G401 (cell line): ENCODE measurements around the gene GPX4. TPM values are rescaled to one million over a fixed set of nuclear protein-coding genes. Genes with fewer than 3 reads are reported as not detected.

ENCODE experiments used
- DNase-seq: peaks from one replicate; pipeline ENCODE4 v3.0.0-alpha.2; 2015; ENCODE audit warnings: low spot score
- in situ Hi-C: cut with HindIII; loops from 2 replicates; pipeline ENCODE4 v1.10.0; 2016; ENCODE audit warnings: low sequenced_read_pairs, mixed read lengths
- total RNA-seq: library from RNA; depleted of rRNA; stranded (reverse); fragments of >200 nt; shearing (Covaris generic); gene quantifications from 2 replicates; pipeline ENCODE4 v1.2.3, GENCODE V29; 2014

GPX4 gene
- total RNA-seq, 1 experiment from 2014 or later: 593 TPM

- peak; percentile 99 for DNase-seq
- in situ Hi-C loops: no loop called here
Measured at GRCh38 chr19:1094978-1095701, 8.7 kb upstream of the GPX4 start, which contains the start of gene POLR2E. Gene POLR2E (minus strand): TSS chr19:1095375. CDS start chr19:1095315, 60 bp downstream.

- in situ Hi-C loops: no loop called here
- DNase-seq: no peak
Measured at GRCh38 chr19:1097810-1098176, 6.0 kb upstream of the GPX4 start.

GRCh38 chr19:1098177-1099051 is 5.4 kb upstream of the GPX4 start:
- no peak for DNase-seq
- in situ Hi-C loops: no loop called here

- DNase-seq: no peak
- in situ Hi-C loops: no loop called here
Measured at GRCh38 chr19:1101337-1101698, 2.5 kb upstream of the GPX4 start.

GRCh38 chr19:1102407-1103131 is 1.2 kb upstream of the GPX4 start:
- in situ Hi-C loops: no loop called here
- no peak for DNase-seq

GRCh38 chr19:1103132-1103707 is 574 bp upstream of the GPX4 start:
- DNase-seq: no peak
- in situ Hi-C loops: no loop called here

GRCh38 chr19:1104311-1105007 is 665 bp downstream of the GPX4 start:
- DNase-seq: peak; percentile 62
- in situ Hi-C loops: no loop called here

GRCh38 chr19:1105008-1105872 is 1.4 kb downstream of the GPX4 start:
- no peak for DNase-seq
- in situ Hi-C loops: no loop called here

GRCh38 chr19:1105873-1106840 is 2.4 kb downstream of the GPX4 start:
- in situ Hi-C loops: no loop called here
- DNase-seq: no peak

- in situ Hi-C loops: no loop called here
- DNase-seq: no peak
Measured at GRCh38 chr19:1106841-1107660, 3.3 kb downstream of the GPX4 start.

- DNase-seq: no peak
- in situ Hi-C loops: no loop called here
Measured at GRCh38 chr19:1107661-1108261, 4.0 kb downstream of the GPX4 start.

GRCh38 chr19:1108291-1109031 is 4.7 kb downstream of the GPX4 start:
- DNase-seq: no peak
- in situ Hi-C loops: no loop called here

GRCh38 chr19:1109032-1109551 is 5.3 kb downstream of the GPX4 start:
- no peak for DNase-seq
- in situ Hi-C loops: no loop called here

- in situ Hi-C loops: no loop called here
- DNase-seq: no peak
Measured at GRCh38 chr19:1109697-1110671, 6.2 kb downstream of the GPX4 start.
